ENCODE measurements around the gene PSMD8.
A peak's percentile ranks its signal among the peaks of the same experiment; 100 is the strongest.
"Not testable (repeated sequence)": the region's sequence is repeated elsewhere in the genome, so short reads cannot be mapped to it uniquely, and the experiment has no call there.

Gene PSMD8

GRCh38 chr19:38387550-38388348 is 13.4 kb downstream of the PSMD8 start, which contains the start of gene GGN:
Gene GGN, minus strand, starts transcription at chr19:38388034. Its CDS starts 773 bp downstream, at chr19:38387261.
- DNase-seq (ENCODE audit: low spot score) = peak; percentile 83

GRCh38 chr19:38388349-38389100 is 14.2 kb downstream of the PSMD8 start, which contains the start of gene SPRED3:
Gene SPRED3, plus strand, starts transcription at chr19:38388697. Its CDS starts 1,606 bp downstream, at chr19:38390303.
- DNase-seq (ENCODE audit: low spot score) = no peak

- DNase-seq (ENCODE audit: low spot score) = no peak
These were observed 14.9 kb downstream of the PSMD8 start for GRCh38 chr19:38389101-38389925.

- DNase-seq (ENCODE audit: low spot score) = no peak
These were observed 15.9 kb downstream of the PSMD8 start for GRCh38 chr19:38389957-38390924.

- no peak for DNase-seq (ENCODE audit: low spot score)
These were observed 17.6 kb downstream of the PSMD8 start for GRCh38 chr19:38391911-38392464.

GRCh38 chr19:38392707-38393308 is 18.4 kb downstream of the PSMD8 start:
- DNase-seq (ENCODE audit: low spot score) = no peak

GRCh38 chr19:38394488-38394887 is 20.1 kb downstream of the PSMD8 start:
- DNase-seq (ENCODE audit: low spot score) = peak; percentile 68

- DNase-seq (ENCODE audit: low spot score) = peak; percentile 36
These were observed 21.2 kb downstream of the PSMD8 start for GRCh38 chr19:38395381-38396114.

- no peak for DNase-seq (ENCODE audit: low spot score)
These were observed 24.7 kb downstream of the PSMD8 start for GRCh38 chr19:38399081-38399480.

GRCh38 chr19:38399537-38399936 is 25.2 kb downstream of the PSMD8 start:
- DNase-seq (ENCODE audit: low spot score) = no peak

- DNase-seq (ENCODE audit: low spot score) = no peak
These were observed 26.0 kb downstream of the PSMD8 start for GRCh38 chr19:38400361-38400760.

GRCh38 chr19:38401148-38401547 is 26.8 kb downstream of the PSMD8 start:
- no peak for DNase-seq (ENCODE audit: low spot score)

GRCh38 chr19:38402623-38402966 is 28.2 kb downstream of the PSMD8 start:
- DNase-seq (ENCODE audit: low spot score) = no peak

- peak; percentile 98 for DNase-seq (ENCODE audit: low spot score)
These were observed 28.8 kb downstream of the PSMD8 start, which contains the start of gene FAM98C for GRCh38 chr19:38402967-38403674. Gene FAM98C, plus strand, starts transcription at chr19:38403093. Its CDS starts 61 bp downstream, at chr19:38403154.

- no peak for DNase-seq (ENCODE audit: low spot score)
These were observed 30.5 kb downstream of the PSMD8 start for GRCh38 chr19:38404858-38405257.

GRCh38 chr19:38405276-38405675 is 30.9 kb downstream of the PSMD8 start:
- DNase-seq (ENCODE audit: low spot score) = no peak

- no peak for DNase-seq (ENCODE audit: low spot score)
These were observed 35.3 kb downstream of the PSMD8 start for GRCh38 chr19:38409631-38410133.

- not testable (repeated sequence) for DNase-seq (ENCODE audit: low spot score)
These were observed 36.0 kb downstream of the PSMD8 start for GRCh38 chr19:38410407-38410806.

All from CD4-positive, alpha-beta T cell treated with Interleukin-2 at 100 ng/mL for 4 hours (primary cell).